Keratinocyte (primary cell): ENCODE results near the gene BOD1. TPM values are rescaled to one million over a fixed set of nuclear protein-coding genes. Genes with fewer than 3 reads are reported as not detected.

Experiments used
- DNase-seq: peaks from one replicate; pipeline ENCODE4 v3.0.0-alpha.2; 2011; ENCODE audit warnings: low read depth, missing footprints, low spot score
- FAIRE-seq: peaks from 2 replicates; lab custom pipeline; 2011; peaks lifted over from hg19 to GRCh38; lab: Jason Lieb, UNC
- H2AFZ ChIP-seq: 2 replicates; pipeline ENCODE4 v1.6.0; 2012; ENCODE audit warnings: low read length, control low read depth, inconsistent platforms; ENCODE audit not compliant: control insufficient read depth
- H3K27ac ChIP-seq: 2 replicates; pipeline ENCODE4 v1.5.1; 2011; ENCODE audit warnings: low read length; ENCODE audit not compliant: control insufficient read depth, insufficient read depth
- H3K27me3 ChIP-seq: 3 replicates; pipeline ENCODE4 v1.6.0; 2011; ENCODE audit warnings: low read length; ENCODE audit not compliant: control insufficient read depth, insufficient read depth; ENCODE audit errors: extremely low read depth
- H3K36me3 ChIP-seq, 2 experiments: 2 replicates in 1 of 2; 3 replicates in 1 of 2; pipeline ENCODE4 v1.5.1; 2011; ENCODE audit warnings: low read length in 2 of 2, mild to moderate bottlenecking in 1 of 2; ENCODE audit not compliant: control insufficient read depth in 2 of 2, insufficient read depth in 2 of 2; ENCODE audit errors: extremely low read depth in 1 of 2
- H3K4me1 ChIP-seq: 3 replicates; pipeline ENCODE4 v1.5.1; 2011; ENCODE audit warnings: low read length; ENCODE audit not compliant: control insufficient read depth, insufficient read depth; ENCODE audit errors: extremely low read depth
- H3K4me2 ChIP-seq: 3 replicates; pipeline ENCODE4 v1.6.0; 2011; ENCODE audit warnings: low read depth, low read length; ENCODE audit not compliant: control insufficient read depth, insufficient read depth; ENCODE audit errors: extremely low read depth
- H3K4me3 ChIP-seq, 3 experiments: fragments of 200-600 bp in 1 of 3; sonication (generic) in 1 of 3; 2 replicates in 2 of 3; 3 replicates in 1 of 3; pipeline ENCODE4 v1.5.1; 2011 to 2016; ENCODE audit warnings: low read length in 3 of 3, mild to moderate bottlenecking in 3 of 3, control low read depth in 2 of 3, inconsistent platforms in 1 of 3, low read depth in 1 of 3, mixed read lengths in 1 of 3, mixed run types in 1 of 3, moderate library complexity in 1 of 3; ENCODE audit not compliant: control insufficient read depth in 2 of 3, insufficient read depth in 2 of 3; ENCODE audit errors: extremely low read depth in 1 of 3
- H3K79me2 ChIP-seq: 2 replicates; pipeline ENCODE4 v1.6.0; 2012; ENCODE audit warnings: low read length; ENCODE audit not compliant: control insufficient read depth, insufficient read depth
- H3K9ac ChIP-seq: 3 replicates; pipeline ENCODE4 v1.6.0; 2011; ENCODE audit warnings: low read length; ENCODE audit not compliant: control insufficient read depth, insufficient read depth; ENCODE audit errors: extremely low read depth
- H3K9me1 ChIP-seq: 3 replicates; pipeline ENCODE4 v1.6.0; 2011; ENCODE audit warnings: low read length; ENCODE audit not compliant: control insufficient read depth, insufficient read depth; ENCODE audit errors: extremely low read depth
- H3K9me3 ChIP-seq: 2 replicates; pipeline ENCODE4 v1.5.1; 2012; ENCODE audit warnings: low read depth, low read length; ENCODE audit not compliant: control insufficient read depth
- H4K20me1 ChIP-seq: 3 replicates; pipeline ENCODE4 v1.6.0; 2011; ENCODE audit warnings: low read length; ENCODE audit not compliant: control insufficient read depth, insufficient read depth; ENCODE audit errors: extremely low read depth
- CTCF ChIP-seq, 3 experiments: IDR thresholded peaks in 1 of 3; conservative IDR thresholded peaks in 1 of 3; optimal IDR thresholded peaks in 1 of 3; 2 replicates in 2 of 3; 3 replicates in 1 of 3; pipeline versions ENCODE3 to v1.5.1; 2011; ENCODE audit warnings: low read length in 3 of 3, mild to moderate bottlenecking in 3 of 3, moderate library complexity in 2 of 3, control low read depth in 1 of 3, inconsistent platforms in 1 of 3; ENCODE audit not compliant: insufficient read depth in 2 of 3; ENCODE audit errors: extremely low read depth in 1 of 3
- EZH2 ChIP-seq: IDR thresholded peaks from one replicate; pipeline ENCODE4 v1.6.1; 2012; ENCODE audit warnings: inconsistent platforms, mild to moderate bottlenecking, low read length, moderate library complexity
- dilution Hi-C: fragments of 300-500 bp; cut with MboI; formaldehyde crosslinking; loops from one replicate; pipeline ENCODE4 v1.7.0; 2020; ENCODE audit warnings: low sequenced_read_pairs; ENCODE audit not compliant: extremely low pct_ligation_motif_present
- polyA plus RNA-seq, 5 experiments: library from polyadenylated mRNA; depleted of rRNA in 3 of 5; stranded (reverse) in 3 of 5; stranded (forward) in 1 of 5; unstranded in 1 of 5; fragments of >200 nt; gene quantifications; 1 replicate in 1 of 5; 2 replicates in 3 of 5; 3 replicates in 1 of 5; pipeline versions ENCODE4 v1.2.1 to v1.2.3, GENCODE V29; 2011 to 2012; ENCODE audit warnings: missing spikeins in 2 of 5, low read depth in 1 of 5, low replicate concordance in 1 of 5

The BOD1 gene
- polyA plus RNA-seq, 1 donor (not counting 4 experiments of a cell fraction or from before 2014, with no cell fraction given) = 46.8 TPM

DNA sequence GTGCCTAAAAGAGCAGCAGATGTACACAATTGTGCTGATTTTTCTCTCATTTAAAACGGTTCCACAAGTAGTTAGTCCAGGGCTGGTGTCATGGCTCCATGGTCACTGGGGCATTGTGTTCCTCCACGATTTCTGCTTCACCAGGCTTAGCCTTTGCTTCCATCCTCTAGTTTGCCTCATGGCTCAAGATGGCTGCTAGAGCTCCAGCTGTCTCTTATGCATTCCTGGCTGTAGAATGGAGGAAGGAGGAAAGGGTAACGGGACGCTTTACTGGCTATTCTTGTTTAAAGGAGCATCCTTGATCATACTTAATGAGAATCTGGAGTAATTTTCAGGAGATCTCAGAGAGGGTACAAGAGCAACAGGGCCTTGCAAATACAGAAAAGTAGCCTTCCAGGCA lies 47.7 kb downstream of the BOD1 start:
- FAIRE-seq = no peak
- Histone ChIP-seq H3K27ac (no peak overlapping the region), H4K20me1 (no peaks in the 10 kb centered on the region), H3K79me2 (no peaks in the 10 kb centered on the region), H3K4me3 (no peak overlapping the region), H3K4me1 (peaks cover 21% of the 10 kb centered on the region), H2AFZ (no peak overlapping the region), H3K9me3 (peaks cover 4% of the 10 kb centered on the region), H3K4me2 (no peak overlapping the region), H3K27me3 (peaks cover 7% of the 10 kb centered on the region), H3K9me1 (no peaks in the 10 kb centered on the region), H3K9ac (no peak overlapping the region), H3K36me3 (no peaks in the 10 kb centered on the region)
- dilution Hi-C loops = no loop called here
- TF ChIP-seq EZH2 (no peak), CTCF (optimal IDR thresholded peaks at IDR 0.05 in 1 of 3, IDR thresholded peaks at IDR 0.05 in 1 of 3, conservative IDR thresholded peaks at IDR 0.05 in 1 of 3; ENCODE audit: extremely low read depth in 1 of 3, insufficient read depth in 2 of 3, low read length in 3 of 3) (no peak)
- no peak for DNase-seq

DNA sequence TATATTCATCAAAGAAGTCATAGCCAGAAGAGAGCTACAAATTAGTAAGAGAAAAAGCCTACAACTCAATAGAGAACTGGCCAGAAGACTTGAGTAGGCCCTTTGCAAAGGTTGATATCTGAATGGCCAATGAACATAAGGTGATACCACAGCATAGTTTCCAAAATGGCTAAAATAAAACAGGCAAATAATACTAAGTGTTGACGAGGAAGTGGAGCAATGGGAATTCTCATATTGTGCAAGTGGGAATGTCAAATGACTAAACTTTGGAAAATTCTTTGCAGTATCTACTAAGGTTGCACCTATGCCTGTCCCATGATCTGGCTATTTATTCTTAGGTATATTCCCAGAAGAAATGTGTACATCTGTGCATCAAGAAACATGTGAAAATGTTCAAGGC lies 48.3 kb downstream of the BOD1 start:
- Histone ChIP-seq H3K9me3 (peaks cover 4% of the 10 kb centered on the region), H3K4me1 (peaks cover 21% of the 10 kb centered on the region), H3K27ac (no peak overlapping the region), H3K27me3 (peaks cover 7% of the 10 kb centered on the region), H3K9ac (no peak overlapping the region), H3K4me3 (no peak overlapping the region), H3K9me1 (no peaks in the 10 kb centered on the region), H3K4me2 (no peak overlapping the region), H4K20me1 (no peaks in the 10 kb centered on the region), H3K79me2 (no peaks in the 10 kb centered on the region), H3K36me3 (no peaks in the 10 kb centered on the region), H2AFZ (no peak overlapping the region)
- TF ChIP-seq EZH2 (no peak), CTCF (optimal IDR thresholded peaks at IDR 0.05 in 1 of 3, IDR thresholded peaks at IDR 0.05 in 1 of 3, conservative IDR thresholded peaks at IDR 0.05 in 1 of 3; ENCODE audit: extremely low read depth in 1 of 3, insufficient read depth in 2 of 3, low read length in 3 of 3) (no peak)
- DNase-seq (no peak), FAIRE-seq (no peak)
- dilution Hi-C loops = no loop called here
